ENCODE measurements around the gene YPEL5.

- no peak for TF ChIP-seq CTCF (IDR thresholded peaks at IDR 0.05)
- no peak for TF ChIP-seq POLR2A (IDR thresholded peaks at IDR 0.05)
- no peak for TF ChIP-seq EP300 (IDR thresholded peaks at IDR 0.05)
Measured at GRCh38 chr2:30104307-30104706, 42.5 kb upstream of the YPEL5 start.
